Measurements from ENCODE around the gene AUTS2.

AUTS2 gene

GRCh38 chr7:70681469-70682350 lies 1083.4 kb downstream of the AUTS2 start:
- no peak for TF ChIP-seq CTCF (IDR thresholded peaks at IDR 0.05; ENCODE audit: low read depth, low read length, missing control alignments)
- no peak overlapping the region for H3K4me3 ChIP-seq (ENCODE audit: low read depth, low read length)
- in situ Hi-C loops (cut with HindIII; ENCODE audit: low sequenced_read_pairs): loop anchor here (25.0 kb wide), 1 partner anchor 494 kb away; no protein-coding TSS in a partner anchor
- DNase-seq (ENCODE audit: low read depth): no peak

GRCh38 chr7:70684173-70684572 lies 1085.9 kb downstream of the AUTS2 start:
- no peak for DNase-seq (ENCODE audit: low read depth)
- H3K4me3 ChIP-seq (ENCODE audit: low read depth, low read length): no peak overlapping the region
- TF ChIP-seq CTCF (IDR thresholded peaks at IDR 0.05; ENCODE audit: low read depth, low read length, missing control alignments): no peak
- in situ Hi-C loops (cut with HindIII; ENCODE audit: low sequenced_read_pairs): loop anchor here (25.0 kb wide), 1 partner anchor 497 kb away; no protein-coding TSS in a partner anchor

GRCh38 chr7:70693321-70693685 lies 1095.0 kb downstream of the AUTS2 start:
- DNase-seq (ENCODE audit: low read depth): no peak
- peak overlapping the region; percentile 93 for H3K4me3 ChIP-seq (ENCODE audit: low read depth, low read length)
- no peak for TF ChIP-seq CTCF (IDR thresholded peaks at IDR 0.05; ENCODE audit: low read depth, low read length, missing control alignments)
- in situ Hi-C loops (cut with HindIII; ENCODE audit: low sequenced_read_pairs): loop anchor here (25.0 kb wide), 1 partner anchor 506 kb away; no protein-coding TSS in a partner anchor

GRCh38 chr7:70693686-70694433 lies 1095.6 kb downstream of the AUTS2 start:
- in situ Hi-C loops (cut with HindIII; ENCODE audit: low sequenced_read_pairs): loop anchor here (25.0 kb wide), 1 partner anchor 507 kb away; no protein-coding TSS in a partner anchor
- peak overlapping the region; percentile 93 for H3K4me3 ChIP-seq (ENCODE audit: low read depth, low read length)
- DNase-seq (ENCODE audit: low read depth): no peak
- peak; percentile 22 for TF ChIP-seq CTCF (IDR thresholded peaks at IDR 0.05; ENCODE audit: low read depth, low read length, missing control alignments)

GRCh38 chr7:70694434-70694970 lies 1096.2 kb downstream of the AUTS2 start:
- H3K4me3 ChIP-seq (ENCODE audit: low read depth, low read length): peak overlapping the region; percentile 93
- TF ChIP-seq CTCF (IDR thresholded peaks at IDR 0.05; ENCODE audit: low read depth, low read length, missing control alignments): no peak

More at GRCh38 chr7:70694434-70694970, 1096.2 kb downstream of the AUTS2 start:
- no peak for DNase-seq (ENCODE audit: low read depth)
- in situ Hi-C loops (cut with HindIII; ENCODE audit: low sequenced_read_pairs): loop anchor here (25.0 kb wide), 1 partner anchor 507 kb away; no protein-coding TSS in a partner anchor
